ENCODE measurements around the gene SIAE.

The SIAE gene

GRCh38 chr11:124717786-124718651 is 44.5 kb upstream of the SIAE start:
- peak; percentile 75 for ATAC-seq
- TF ChIP-seq ARNTL (CRISPR knock-in tag; IDR thresholded peaks at IDR 0.05; ENCODE audit: borderline replicate concordance, low read depth) = no peak
- no peak for TF ChIP-seq ISL1 (CRISPR knock-in tag; IDR thresholded peaks at IDR 0.05)
- no peak for TF ChIP-seq GLIS3 (CRISPR knock-in tag; IDR thresholded peaks at IDR 0.05)
- no peak for TF ChIP-seq CREB5 (CRISPR knock-in tag; IDR thresholded peaks at IDR 0.05; ENCODE audit: low read depth)
- no peak for TF ChIP-seq TOX (CRISPR knock-in tag; IDR thresholded peaks at IDR 0.05; ENCODE audit: borderline replicate concordance)
- TF ChIP-seq ESRRG (CRISPR knock-in tag; IDR thresholded peaks at IDR 0.05) = no peak
- no peak for TF ChIP-seq OSR1 (CRISPR knock-in tag; IDR thresholded peaks at IDR 0.05)
- no peak for TF ChIP-seq ZNF70 (CRISPR knock-in tag; IDR thresholded peaks at IDR 0.05)
- no peak for TF ChIP-seq PATZ1 (CRISPR knock-in tag; IDR thresholded peaks at IDR 0.05; ENCODE audit: borderline replicate concordance)
- TF ChIP-seq ZFP30 (CRISPR knock-in tag; IDR thresholded peaks at IDR 0.05) = no peak
- no peak for TF ChIP-seq CSRNP3 (CRISPR knock-in tag; IDR thresholded peaks at IDR 0.05)
- no peak for TF ChIP-seq ZFP3 (CRISPR knock-in tag; IDR thresholded peaks at IDR 0.05)
- no peak for TF ChIP-seq ZNF565 (CRISPR knock-in tag; conservative IDR thresholded peaks at IDR 0.05; ENCODE audit: low read depth)
- TF ChIP-seq ZC3H10 (CRISPR knock-in tag; IDR thresholded peaks at IDR 0.05) = no peak
- TF ChIP-seq ZNF8 (CRISPR knock-in tag; IDR thresholded peaks at IDR 0.05) = no peak

GRCh38 chr11:124717421-124717785 is 43.9 kb upstream of the SIAE start:
- peak; percentile 39 for ATAC-seq

More at GRCh38 chr11:124717421-124717785, 43.9 kb upstream of the SIAE start:
- TF ChIP-seq SNAI2 (CRISPR knock-in tag; IDR thresholded peaks at IDR 0.05) (no peak), CSDC2 (CRISPR knock-in tag; IDR thresholded peaks at IDR 0.05) (no peak), ISL1 (CRISPR knock-in tag; IDR thresholded peaks at IDR 0.05) (no peak), BACH2 (CRISPR knock-in tag; IDR thresholded peaks at IDR 0.05; ENCODE audit: borderline replicate concordance) (no peak), ZNF565 (CRISPR knock-in tag; conservative IDR thresholded peaks at IDR 0.05; ENCODE audit: low read depth) (no peak), TCF4 (CRISPR knock-in tag; IDR thresholded peaks at IDR 0.05; ENCODE audit: borderline replicate concordance) (no peak), CSRNP3 (CRISPR knock-in tag; IDR thresholded peaks at IDR 0.05) (no peak), PATZ1 (CRISPR knock-in tag; IDR thresholded peaks at IDR 0.05; ENCODE audit: borderline replicate concordance) (no peak), PPARA (CRISPR knock-in tag; IDR thresholded peaks at IDR 0.05; ENCODE audit: borderline replicate concordance) (no peak), TSHZ2 (CRISPR knock-in tag; IDR thresholded peaks at IDR 0.05) (no peak), ESRRG (CRISPR knock-in tag; IDR thresholded peaks at IDR 0.05) (no peak), ARNTL (CRISPR knock-in tag; IDR thresholded peaks at IDR 0.05; ENCODE audit: borderline replicate concordance, low read depth) (no peak), ZNF70 (CRISPR knock-in tag; IDR thresholded peaks at IDR 0.05) (no peak), RARB (CRISPR knock-in tag; IDR thresholded peaks at IDR 0.05) (no peak)

Measured in SK-N-SH treated with all-trans-retinoic acid at 6 μM for 48 hours (cell line).